Stimulated activated CD8-positive, alpha-beta memory T cell treated with anti-CD3 and anti-CD28 coated beads, Interleukin-7, amount 100 ng/mL, for 24 hours (primary cell): ENCODE results near the gene ALDH1L1.
"Not testable (repeated sequence)": the region's sequence is repeated elsewhere in the genome, so short reads cannot be mapped to it uniquely, and the experiment has no call there.

Source experiments
- DNase-seq: peaks from one replicate; pipeline ENCODE4 v3.0.0-alpha.2; 2020; ENCODE audit warnings: low read depth

ALDH1L1 gene

GRCh38 chr3:126106336-126107202 lies 73.8 kb downstream of the ALDH1L1 start:
- DNase-seq: no peak

- DNase-seq: no peak
These were observed 74.6 kb downstream of the ALDH1L1 start for GRCh38 chr3:126105691-126106187.

GRCh38 chr3:126104742-126105605 lies 75.4 kb downstream of the ALDH1L1 start:
- no peak for DNase-seq

- DNase-seq: no peak
These were observed 76.3 kb downstream of the ALDH1L1 start for GRCh38 chr3:126104028-126104635.

- no peak for DNase-seq
These were observed 77.0 kb downstream of the ALDH1L1 start for GRCh38 chr3:126103121-126104027.

GRCh38 chr3:126102530-126102951 lies 77.8 kb downstream of the ALDH1L1 start:
- DNase-seq: no peak

GRCh38 chr3:126102011-126102410 lies 78.4 kb downstream of the ALDH1L1 start:
- DNase-seq: no peak

- DNase-seq: no peak
These were observed 78.8 kb downstream of the ALDH1L1 start for GRCh38 chr3:126101521-126101982.

GRCh38 chr3:126100634-126101301 lies 79.6 kb downstream of the ALDH1L1 start:
- no peak for DNase-seq

- no peak for DNase-seq
These were observed 80.1 kb downstream of the ALDH1L1 start for GRCh38 chr3:126100269-126100633.

GRCh38 chr3:126098391-126098858 lies 82.0 kb downstream of the ALDH1L1 start:
- no peak for DNase-seq

- no peak for DNase-seq
These were observed 82.6 kb downstream of the ALDH1L1 start for GRCh38 chr3:126097801-126098200.

- not testable (repeated sequence) for DNase-seq
These were observed 84.1 kb downstream of the ALDH1L1 start for GRCh38 chr3:126096274-126096673.

- DNase-seq: not testable (repeated sequence)
These were observed 88.3 kb downstream of the ALDH1L1 start for GRCh38 chr3:126092128-126092527.

GRCh38 chr3:126087552-126088175 lies 92.7 kb downstream of the ALDH1L1 start:
- DNase-seq: no peak

GRCh38 chr3:126085841-126086240 lies 94.5 kb downstream of the ALDH1L1 start:
- no peak for DNase-seq

GRCh38 chr3:126085276-126085675 lies 95.1 kb downstream of the ALDH1L1 start:
- DNase-seq: no peak

- no peak for DNase-seq
These were observed 95.6 kb downstream of the ALDH1L1 start for GRCh38 chr3:126084768-126085180.

- DNase-seq: peak; percentile 73
These were observed 96.2 kb downstream of the ALDH1L1 start, which contains the start of gene SLC41A3 for GRCh38 chr3:126083913-126084767. Gene SLC41A3 (minus strand): TSS chr3:126084124. CDS start chr3:126068219, 15,905 bp downstream.
